HepG2 (cell line): ENCODE data around the gene RNFT2. TPM values are rescaled to one million over a fixed set of nuclear protein-coding genes. Genes with fewer than 3 reads are reported as not detected.

Experiments
- ATAC-seq: fragments of 200-7000 bp; cut with Tn5 transposase; 3 replicates; pipeline ENCODE4 v1.9.1; 2020; ENCODE audit warnings: mild to moderate bottlenecking, moderate library complexity
- BruUV-seq: library from RNA; stranded (reverse); fragments of 400-500 nt; replicated peaks from 2 replicates; lab custom pipeline; 2021; lab: Mats Ljungman, UMichigan
- CTCF ChIA-PET: fragments of 300-600 bp; formaldehyde crosslinking; extraction: SDS; loops from one replicate; lab custom pipeline; 2021; ENCODE audit warnings: low total read pairs, inconsistent platforms, low intra/inter-chr PET ratio; lab: Yijun Ruan, JAX
- POLR2A ChIA-PET: fragments of 350-600 bp; sonication (Branson Sonifier 250); formaldehyde crosslinking; loops from one replicate; lab custom pipeline; 2020; ENCODE audit warnings: antibody characterized with exemption, inconsistent platforms; lab: Yijun Ruan, JAX
- DNase-seq: peaks from one replicate; pipeline ENCODE4 v3.0.0-alpha.2; 2015; ENCODE audit warnings: low spot score
- FAIRE-seq: peaks from 3 replicates; lab custom pipeline; 2011; peaks lifted over from hg19 to GRCh38; lab: Jason Lieb, UNC
- H2AFZ ChIP-seq: one replicate; pipeline ENCODE4 v1.6.1; 2011; ENCODE audit warnings: low read length, inconsistent platforms
- H3K27ac ChIP-seq: fragments of 300-600 bp; 3 replicates; pipeline ENCODE4 v1.8.0; 2011; ENCODE audit warnings: mixed run types, mild to moderate bottlenecking, mixed read lengths, low read length, inconsistent platforms; ENCODE audit not compliant: insufficient read depth; ENCODE audit errors: extremely low read length
- H3K27me3 ChIP-seq, 2 experiments: fragments of 200-600 bp in 1 of 2; 2 replicates in 1 of 2; 3 replicates in 1 of 2; pipeline versions ENCODE4 v1.6.0 to v1.8.0; 2011; ENCODE audit warnings: low read length in 2 of 2, mild to moderate bottlenecking in 2 of 2, moderate library complexity in 2 of 2, inconsistent platforms in 1 of 2; ENCODE audit not compliant: insufficient read depth in 2 of 2, control insufficient read depth in 1 of 2
- H3K36me3 ChIP-seq, 2 experiments: fragments of 200-600 bp in 1 of 2; replicated peaks in 1 of 2; 2 replicates in 1 of 2; 3 replicates in 1 of 2; pipeline versions ENCODE4 v1.5.1 to v1.8.0; 2011; ENCODE audit warnings: low read length in 2 of 2, inconsistent platforms in 1 of 2; ENCODE audit not compliant: insufficient read depth in 2 of 2, control insufficient read depth in 1 of 2
- H3K4me1 ChIP-seq: 2 replicates; pipeline ENCODE4 v1.5.1; 2012; ENCODE audit warnings: low read length, inconsistent platforms; ENCODE audit not compliant: insufficient read depth
- H3K4me2 ChIP-seq: 2 replicates; pipeline ENCODE4 v1.6.0; 2011; ENCODE audit warnings: low read depth, low read length, inconsistent platforms
- H3K4me3 ChIP-seq, 3 experiments: fragments of 200-600 bp in 1 of 3; sonication (generic), shearing (Covaris generic) in 1 of 3; replicated peaks in 1 of 3; 2 replicates each; pipeline ENCODE4 v1.5.1; 2011 to 2016; ENCODE audit warnings: low read length in 3 of 3, inconsistent platforms in 2 of 3, low read depth in 2 of 3, mild to moderate bottlenecking in 2 of 3, control low read depth in 1 of 3, mixed read lengths in 1 of 3; ENCODE audit not compliant: insufficient read depth in 1 of 3
- H3K79me2 ChIP-seq: one replicate; pipeline ENCODE4 v1.6.1; 2011; ENCODE audit warnings: low read length, inconsistent platforms; ENCODE audit not compliant: insufficient read depth
- H3K9ac ChIP-seq: 2 replicates; pipeline ENCODE4 v1.6.0; 2011; ENCODE audit warnings: mild to moderate bottlenecking, low read depth, low read length, inconsistent platforms; ENCODE audit not compliant: insufficient read depth
- H3K9me3 ChIP-seq: 2 replicates; pipeline ENCODE4 v1.5.1; 2012; ENCODE audit warnings: mild to moderate bottlenecking, low read length
- H4K20me1 ChIP-seq: 2 replicates; pipeline ENCODE4 v1.6.0; 2011; ENCODE audit warnings: inconsistent platforms, mild to moderate bottlenecking, low read length, moderate library complexity; ENCODE audit not compliant: insufficient read depth
- ARNT ChIP-seq: fragments of 450-650 bp; IDR thresholded peaks from 2 replicates; pipeline ENCODE4 v1.6.1; 2017
- HNF4A ChIP-seq: sonication (generic); formaldehyde crosslinking; IDR thresholded peaks from 2 replicates; pipeline ENCODE4 v1.4.0; 2020; ENCODE audit warnings: missing genetic modification reagents
- HNRNPUL1 ChIP-seq: fragments of 200-400 bp; formaldehyde crosslinking; IDR thresholded peaks from 2 replicates; pipeline ENCODE4 v1.6.1; 2017; ENCODE audit warnings: low read depth, mild to moderate bottlenecking, low read length, moderate library complexity
- NFATC3 ChIP-seq: sonication (generic); formaldehyde crosslinking; IDR thresholded peaks from 2 replicates; pipeline ENCODE4 v1.5.1; 2020; ENCODE audit warnings: mild to moderate bottlenecking, missing genetic modification reagents
- RFX3 ChIP-seq: IDR thresholded peaks from 2 replicates; pipeline ENCODE4 v1.6.1; 2016; ENCODE audit warnings: missing biosample characterization, missing genetic modification reagents
- SAP130 ChIP-seq: IDR thresholded peaks from 2 replicates; pipeline ENCODE4 v1.6.1; 2016; ENCODE audit warnings: low read depth
- ZBTB21 ChIP-seq: sonication (generic); formaldehyde crosslinking; IDR thresholded peaks from 2 replicates; pipeline ENCODE4 v1.4.0; 2020; ENCODE audit warnings: missing genetic modification reagents
- ZFAT ChIP-seq: sonication (generic); formaldehyde crosslinking; conservative IDR thresholded peaks from 2 replicates; pipeline ENCODE4 v1.8.1; 2023; ENCODE audit warnings: missing genetic modification reagents, inconsistent platforms
- ZNF101 ChIP-seq: sonication (generic); formaldehyde crosslinking; IDR thresholded peaks from 2 replicates; pipeline ENCODE4 v1.4.0; 2020; ENCODE audit warnings: mild to moderate bottlenecking, low read depth, missing genetic modification reagents, borderline replicate concordance
- ZNF292 ChIP-seq: sonication (generic); formaldehyde crosslinking; IDR thresholded peaks from 2 replicates; pipeline ENCODE4 v1.8.1; 2022; ENCODE audit warnings: mild to moderate bottlenecking, low read depth, missing genetic modification reagents, borderline replicate concordance
- ZNF878 ChIP-seq: sonication (generic); formaldehyde crosslinking; IDR thresholded peaks from 2 replicates; pipeline ENCODE4 v1.8.1; 2023; ENCODE audit warnings: mild to moderate bottlenecking, missing genetic modification reagents, moderate library complexity
- ZSCAN12 ChIP-seq: sonication (generic); formaldehyde crosslinking; IDR thresholded peaks from 2 replicates; pipeline ENCODE4 v1.9.0; 2021; ENCODE audit warnings: mild to moderate bottlenecking, missing genetic modification reagents
- WGBS: methylation state at CpG from one replicate; pipeline ENCODE4 v1.1.6; 2017; ENCODE audit warnings: low lambda C conversion rate; 5-methylcytosine and 5-hydroxymethylcytosine counted together
- in situ Hi-C: cut with HindIII; loops from 2 replicates; pipeline ENCODE4 v1.10.0; 2017; ENCODE audit warnings: low pct_unique_long_range_greater_than_20kb; ENCODE audit not compliant: extremely low pct_ligation_motif_present
- intact Hi-C: fragments of 100-400 bp; cut with micrococcal nuclease; formaldehyde crosslinking; loops from one replicate; pipeline ENCODE4 v1.10.0; 2022; ENCODE audit not compliant: unreplicated experiment
- polyA plus RNA-seq, 8 experiments: library from polyadenylated mRNA; depleted of rRNA in 3 of 8; stranded (reverse) in 7 of 8; unstranded in 1 of 8; fragments of >200 nt; fragmentation: Illumina TruSeq in 4 of 8; extraction: Trizol in 4 of 8; gene quantifications; 2 replicates each; pipeline versions ENCODE4 v1.2.1 to v1.2.3, GENCODE V29; 2011 to 2016; ENCODE audit warnings: low read depth in 4 of 8, missing spikeins in 1 of 8, mixed read lengths in 1 of 8; ENCODE audit not compliant: insufficient read depth in 1 of 8
- total RNA-seq, 5 experiments: library from RNA; depleted of rRNA; stranded (reverse); fragments of >200 nt; fragmentation: Illumina TruSeq; extraction: Trizol; gene quantifications; 2 replicates each; pipeline ENCODE4 v1.2.3, GENCODE V29; 2016; ENCODE audit warnings: low read depth in 1 of 5
- TF ChIP-seq, protein P1 (sequence below): sonication (generic); formaldehyde crosslinking; IDR thresholded peaks from 2 replicates; pipeline ENCODE4 v1.8.0; 2022; ENCODE audit warnings: low read depth, missing genetic modification reagents
- TF ChIP-seq, protein P2 (sequence below): sonication (generic); formaldehyde crosslinking; conservative IDR thresholded peaks from 2 replicates; pipeline ENCODE4 v1.8.0; 2022; ENCODE audit warnings: missing genetic modification reagents
- TF ChIP-seq, protein P3 (sequence below): sonication (generic); formaldehyde crosslinking; IDR thresholded peaks from 2 replicates; pipeline ENCODE4 v1.5.0; 2020; ENCODE audit warnings: missing genetic modification reagents

The RNFT2 gene
- total and polyA plus RNA-seq, 2 of the 13 experiments (the other 11 are each of a cell fraction or from before 2014, with no cell fraction given) = 3.3 to 8.3 TPM

DNA sequence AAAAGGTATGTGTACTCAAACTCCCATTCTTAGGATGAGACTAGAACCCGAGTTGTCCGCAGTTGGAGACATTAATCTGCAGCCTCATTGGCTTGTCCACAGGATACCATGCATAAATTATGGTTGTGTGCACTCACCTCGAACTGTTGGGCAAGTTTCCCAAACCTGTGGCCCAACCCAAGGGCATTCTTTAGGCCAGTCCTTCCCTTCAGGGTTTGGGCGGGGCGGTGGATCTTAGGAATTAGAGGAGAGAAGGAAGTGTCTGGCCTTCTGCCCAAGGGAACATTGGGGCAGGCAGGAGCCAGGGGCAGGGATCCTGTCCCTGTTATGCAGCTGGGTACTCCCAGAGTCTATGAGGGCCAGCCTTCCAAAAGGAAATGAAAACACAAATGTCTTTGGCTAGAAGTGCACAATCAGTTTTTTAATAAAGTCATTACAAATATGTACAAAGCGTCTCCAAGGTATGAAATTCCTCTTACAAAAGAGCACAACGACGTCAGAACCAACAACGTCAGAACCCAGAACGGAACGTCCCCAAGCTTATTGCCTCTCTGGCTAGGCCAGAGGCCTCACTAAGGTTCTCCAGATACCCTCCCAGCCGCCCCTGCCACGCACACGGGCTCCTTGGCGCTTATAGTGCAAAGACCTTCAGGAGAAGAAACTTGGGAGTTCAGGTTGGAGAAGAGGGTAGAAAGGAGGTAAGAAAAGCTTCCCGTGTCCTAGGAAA is 117.8 kb downstream of the RNFT2 start:
- no peaks in the 10 kb centered on the region for H3K9me3 ChIP-seq
- intact Hi-C loops = no loop called here
- CTCF ChIA-PET = no interaction called here
- WGBS = 44% methylated on average over 16 of the region's 16 CpGs
- POLR2A ChIA-PET = no interaction called here
- ATAC-seq = no peak
- H3K4me2 ChIP-seq = no peak overlapping the region
- no peak overlapping the region for H3K4me3 ChIP-seq
- DNase-seq = no peak
- H2AFZ ChIP-seq = no peak overlapping the region
- no peaks in the 10 kb centered on the region for H3K36me3 ChIP-seq
- FAIRE-seq = no peak
- in situ Hi-C loops = no loop called here
- TF ChIP-seq ARNT (no peak), ZSCAN12 (CRISPR knock-in tag) (no peak), ZNF292 (no peak), HNF4A (CRISPR knock-in tag) (no peak), RFX3 (CRISPR knock-in tag) (no peak), ZNF878 (CRISPR knock-in tag) (no peak), NFATC3 (CRISPR knock-in tag) (no peak), SAP130 (CRISPR knock-in tag) (no peak), ZNF101 (no peak), ZBTB21 (CRISPR knock-in tag) (no peak), ZFAT (CRISPR knock-in tag) (no peak), HNRNPUL1 (no peak)
- TF ChIP-seq, protein P1, sequence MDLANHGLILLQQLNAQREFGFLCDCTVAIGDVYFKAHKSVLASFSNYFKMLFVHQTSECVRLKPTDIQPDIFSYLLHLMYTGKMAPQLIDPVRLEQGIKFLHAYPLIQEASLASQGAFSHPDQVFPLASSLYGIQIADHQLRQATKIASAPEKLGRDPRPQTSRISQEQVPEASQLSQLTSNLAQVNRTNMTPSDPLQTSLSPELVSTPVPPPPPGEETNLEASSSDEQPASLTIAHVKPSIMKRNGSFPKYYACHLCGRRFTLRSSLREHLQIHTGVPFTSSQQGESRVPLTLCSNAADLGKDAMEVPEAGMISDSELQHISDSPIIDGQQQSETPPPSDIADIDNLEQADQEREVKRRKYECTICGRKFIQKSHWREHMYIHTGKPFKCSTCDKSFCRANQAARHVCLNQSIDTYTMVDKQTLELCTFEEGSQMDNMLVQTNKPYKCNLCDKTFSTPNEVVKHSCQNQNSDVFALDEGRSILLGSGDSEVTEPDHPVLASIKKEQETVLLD = no peak
- TF ChIP-seq, protein P2, sequence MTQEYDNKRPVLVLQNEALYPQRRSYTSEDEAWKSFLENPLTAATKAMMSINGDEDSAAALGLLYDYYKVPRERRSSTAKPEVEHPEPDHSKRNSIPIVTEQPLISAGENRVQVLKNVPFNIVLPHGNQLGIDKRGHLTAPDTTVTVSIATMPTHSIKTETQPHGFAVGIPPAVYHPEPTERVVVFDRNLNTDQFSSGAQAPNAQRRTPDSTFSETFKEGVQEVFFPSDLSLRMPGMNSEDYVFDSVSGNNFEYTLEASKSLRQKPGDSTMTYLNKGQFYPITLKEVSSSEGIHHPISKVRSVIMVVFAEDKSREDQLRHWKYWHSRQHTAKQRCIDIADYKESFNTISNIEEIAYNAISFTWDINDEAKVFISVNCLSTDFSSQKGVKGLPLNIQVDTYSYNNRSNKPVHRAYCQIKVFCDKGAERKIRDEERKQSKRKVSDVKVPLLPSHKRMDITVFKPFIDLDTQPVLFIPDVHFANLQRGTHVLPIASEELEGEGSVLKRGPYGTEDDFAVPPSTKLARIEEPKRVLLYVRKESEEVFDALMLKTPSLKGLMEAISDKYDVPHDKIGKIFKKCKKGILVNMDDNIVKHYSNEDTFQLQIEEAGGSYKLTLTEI (CRISPR knock-in tag) = no peak
- TF ChIP-seq, protein P3, sequence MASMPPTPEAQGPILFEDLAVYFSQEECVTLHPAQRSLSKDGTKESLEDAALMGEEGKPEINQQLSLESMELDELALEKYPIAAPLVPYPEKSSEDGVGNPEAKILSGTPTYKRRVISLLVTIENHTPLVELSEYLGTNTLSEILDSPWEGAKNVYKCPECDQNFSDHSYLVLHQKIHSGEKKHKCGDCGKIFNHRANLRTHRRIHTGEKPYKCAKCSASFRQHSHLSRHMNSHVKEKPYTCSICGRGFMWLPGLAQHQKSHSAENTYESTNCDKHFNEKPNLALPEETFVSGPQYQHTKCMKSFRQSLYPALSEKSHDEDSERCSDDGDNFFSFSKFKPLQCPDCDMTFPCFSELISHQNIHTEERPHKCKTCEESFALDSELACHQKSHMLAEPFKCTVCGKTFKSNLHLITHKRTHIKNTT = no peak
- peaks cover 7% of the 10 kb centered on the region; the same call in 1 of the 2 replicates for H3K4me1 ChIP-seq
- H4K20me1 ChIP-seq = no peaks in the 10 kb centered on the region
- H3K27me3 ChIP-seq = peaks cover 0 to 22% of the 10 kb centered on the region in 2 experiments; a peak in 3 of 5 replicates
- no peaks in the 10 kb centered on the region for H3K79me2 ChIP-seq
- no peak overlapping the region for H3K27ac ChIP-seq
- H3K9ac ChIP-seq = no peak overlapping the region
- no TSS peak for BruUV-seq
